K562 (cell line): Measurements from ENCODE around the gene PRMT7. TPM values are rescaled to one million over a fixed set of nuclear protein-coding genes. Genes with fewer than 3 reads are reported as not detected.

Experiments
- ATAC-seq: fragments of 200-7000 bp; cut with Tn5 transposase; 3 replicates; pipeline ENCODE4 v1.9.1; 2020; ENCODE audit warnings: moderate library complexity
- BruUV-seq: library from RNA; stranded (reverse); fragments of 400-500 nt; replicated peaks from 2 replicates; lab custom pipeline; 2021; lab: Mats Ljungman, UMichigan
- CTCF ChIA-PET: fragments of 300-600 bp; formaldehyde crosslinking; extraction: SDS; loops from one replicate; lab custom pipeline; 2021; ENCODE audit warnings: low intra/inter-chr PET ratio; lab: Yijun Ruan, JAX
- POLR2A ChIA-PET: fragments of 300-600, 350-650 bp; sonication (Branson Sonifier 250); formaldehyde crosslinking; extraction: SDS; loops from one replicate; lab custom pipeline; 2021; ENCODE audit warnings: antibody characterized with exemption, inconsistent platforms; lab: Yijun Ruan, JAX
- DNase-seq, 4 experiments: peaks; one replicate each; pipeline versions ENCODE4 v3.0.0 to v3.0.0-alpha.2; 2011 to 2018; ENCODE audit warnings: low spot score in 3 of 4, mixed read lengths in 3 of 4; ENCODE audit errors: extremely low read depth in 1 of 4
- FAIRE-seq: peaks from 2 replicates; lab custom pipeline; 2011; peaks lifted over from hg19 to GRCh38; lab: Jason Lieb, UNC
- H2AFZ ChIP-seq: 2 replicates; pipeline ENCODE4 v1.6.0; 2011; ENCODE audit warnings: low read depth, low read length, control low read depth, inconsistent platforms
- H3K27ac ChIP-seq: fragments of 200-600 bp; 3 replicates; pipeline ENCODE4 v1.8.0; 2011; ENCODE audit warnings: low read depth, mild to moderate bottlenecking, control low read depth, inconsistent platforms, low read length, moderate library complexity, mixed read lengths; ENCODE audit errors: extremely low read depth
- H3K27me3 ChIP-seq, 2 experiments: fragments of 300-600 bp in 1 of 2; 2 replicates in 1 of 2; 3 replicates in 1 of 2; pipeline versions ENCODE4 v1.6.0 to v1.8.0; 2011; ENCODE audit warnings: inconsistent platforms in 2 of 2, low read length in 2 of 2, mild to moderate bottlenecking in 1 of 2, mixed read lengths in 1 of 2, moderate library complexity in 1 of 2; ENCODE audit not compliant: control insufficient read depth in 2 of 2, insufficient read depth in 2 of 2
- H3K36me3 ChIP-seq: fragments of 300-600 bp; 3 replicates; pipeline ENCODE4 v1.8.0; 2011; ENCODE audit warnings: mild to moderate bottlenecking, low read length, inconsistent platforms; ENCODE audit not compliant: control insufficient read depth, insufficient read depth
- H3K4me1 ChIP-seq, 2 experiments: fragments of 200-600 bp in 1 of 2; replicated peaks in 1 of 2; 2 replicates in 1 of 2; 3 replicates in 1 of 2; pipeline versions ENCODE4 v1.5.1 to v1.8.0; 2011; ENCODE audit warnings: inconsistent platforms in 2 of 2, low read length in 2 of 2, mild to moderate bottlenecking in 1 of 2, mixed read lengths in 1 of 2, moderate library complexity in 1 of 2; ENCODE audit not compliant: control insufficient read depth in 2 of 2, insufficient read depth in 2 of 2
- H3K4me2 ChIP-seq: 2 replicates; pipeline ENCODE4 v1.6.1; 2011; ENCODE audit warnings: low read length, control low read depth, inconsistent platforms, mixed read lengths; ENCODE audit not compliant: insufficient read depth
- H3K4me3 ChIP-seq: fragments of 200-600 bp; sonication (generic), shearing (Covaris generic); 2 replicates; pipeline ENCODE4 v1.5.1; 2016; ENCODE audit warnings: control low read depth, inconsistent platforms
- H3K79me2 ChIP-seq: fragments of 200-600 bp; 3 replicates; pipeline ENCODE4 v1.8.0; 2011; ENCODE audit warnings: low read length, inconsistent platforms; ENCODE audit not compliant: control insufficient read depth, insufficient read depth
- H3K9ac ChIP-seq, 2 experiments: 2 replicates each; pipeline versions ENCODE4 v1.6.0 to v1.6.1; 2011; ENCODE audit warnings: low read depth in 2 of 2, low read length in 2 of 2, control low read depth in 1 of 2, inconsistent platforms in 1 of 2, mild to moderate bottlenecking in 1 of 2, mixed read lengths in 1 of 2; ENCODE audit not compliant: insufficient read depth in 1 of 2
- H3K9me1 ChIP-seq: one replicate; pipeline ENCODE4 v1.6.0; 2011; ENCODE audit warnings: inconsistent platforms, mild to moderate bottlenecking, low read length, moderate library complexity; ENCODE audit not compliant: control insufficient read depth, insufficient read depth
- H3K9me3 ChIP-seq: replicated peaks from 2 replicates; pipeline ENCODE4 v1.5.1; 2011; ENCODE audit warnings: low read depth, low read length, inconsistent platforms; ENCODE audit not compliant: control insufficient read depth, insufficient read depth
- H4K20me1 ChIP-seq: replicated peaks from 2 replicates; pipeline ENCODE4 v1.6.1; 2011; ENCODE audit warnings: low read length, inconsistent platforms, mixed read lengths; ENCODE audit not compliant: control insufficient read depth, insufficient read depth
- ATF1 ChIP-seq, 2 experiments: fragments of 450-650 bp in 1 of 2; IDR thresholded peaks; 2 replicates each; pipeline ENCODE4 v1.6.1; 2016; ENCODE audit warnings: missing compliant biosample characterization in 1 of 2, missing genetic modification characterization in 1 of 2
- HDAC8 ChIP-seq: fragments of 450-650 bp; IDR thresholded peaks from 2 replicates; pipeline ENCODE4 v1.6.1; 2016; ENCODE audit warnings: mild to moderate bottlenecking, missing genetic modification characterization, moderate library complexity, missing compliant biosample characterization
- HDGF ChIP-seq: fragments of 450-650 bp; IDR thresholded peaks from 2 replicates; pipeline ENCODE4 v1.6.1; 2016
- KDM2B ChIP-seq: fragments of 250-450 bp; sonication (Bioruptor Pico); IDR thresholded peaks from 2 replicates; pipeline ENCODE4 v1.8.0; 2021; ENCODE audit warnings: mild to moderate bottlenecking, moderate library complexity
- LARP7 ChIP-seq: fragments of 450-650 bp; IDR thresholded peaks from 2 replicates; pipeline ENCODE4 v1.6.1; 2016
- MBD2 ChIP-seq: sonication (generic); IDR thresholded peaks from 2 replicates; pipeline ENCODE4 v1.6.1; 2016; ENCODE audit warnings: low read depth, borderline replicate concordance
- PHF20 ChIP-seq: fragments of 450-650 bp; IDR thresholded peaks from 2 replicates; pipeline ENCODE4 v1.6.1; 2018; ENCODE audit not compliant: partially characterized antibody
- SAFB2 ChIP-seq: fragments of 200-400 bp; formaldehyde crosslinking; IDR thresholded peaks from 2 replicates; pipeline ENCODE4 v1.6.1; 2018; ENCODE audit warnings: borderline replicate concordance, low read length, low read depth, moderate library complexity; ENCODE audit not compliant: severe bottlenecking
- TAL1 ChIP-seq: fragments of 450-650 bp; IDR thresholded peaks from 2 replicates; pipeline ENCODE4 v1.6.1; 2016; ENCODE audit warnings: mild to moderate bottlenecking
- ZEB2 ChIP-seq: fragments of 450-650 bp; IDR thresholded peaks from 2 replicates; pipeline ENCODE4 v1.6.1; 2016
- ZNF212 ChIP-seq: fragments of 450-650 bp; formaldehyde crosslinking; IDR thresholded peaks from 2 replicates; pipeline ENCODE4 v1.4.0; 2020; ENCODE audit warnings: mild to moderate bottlenecking
- WGBS: fragments of 100-300 bp; shearing (Covaris generic); methylation state at CpG from one replicate; pipeline ENCODE4 v1.1.6; 2016; ENCODE audit warnings: low coverage, mixed read lengths; ENCODE audit not compliant: insufficient coverage; ENCODE audit errors: missing lambda C conversion rate; 5-methylcytosine and 5-hydroxymethylcytosine counted together
- in situ Hi-C: fragments of 300-500 bp; cut with MboI; formaldehyde crosslinking; loops from 4 replicates; pipeline ENCODE4 v1.15.0; 2018; ENCODE audit warnings: inconsistent platforms, mixed read lengths
- intact Hi-C: fragments of 100-400 bp; cut with micrococcal nuclease; formaldehyde crosslinking; loops from 2 replicates; pipeline ENCODE4 v1.14.2; 2022
- polyA plus RNA-seq, 8 experiments: library from polyadenylated mRNA; depleted of rRNA in 4 of 8; stranded (reverse) in 5 of 8; unstranded in 3 of 8; fragments of >200 nt; fragmentation: Nextera tagmentation in 2 of 8; fragmentation: Illumina TruSeq in 1 of 8; extraction: Ambion mirVana in 2 of 8; extraction: Trizol in 1 of 8; gene quantifications; 2 replicates each; pipeline versions ENCODE4 v1.2.1 to v1.2.3, GENCODE V29; 2011 to 2014; ENCODE audit warnings: inconsistent platforms in 1 of 8, missing spikeins in 1 of 8
- total RNA-seq, 7 experiments: library from RNA; depleted of rRNA in 6 of 7; stranded (reverse); fragments of >200 nt in 6 of 7; fragmentation: Illumina TruSeq in 2 of 7; extraction: Trizol in 2 of 7; gene quantifications; 2 replicates each; pipeline versions ENCODE4 v1.2.1 to v1.2.3, GENCODE V29; 2011 to 2021; ENCODE audit warnings: low replicate concordance in 1 of 7
- TF ChIP-seq, protein P1 (sequence below): sonication (generic); formaldehyde crosslinking; IDR thresholded peaks from 2 replicates; pipeline ENCODE4 v1.8.1; 2023; ENCODE audit warnings: mild to moderate bottlenecking, missing genetic modification reagents
- TF ChIP-seq, protein P2 (sequence below), 3 experiments: fragments of 200-800 bp in 1 of 3; fragments of 250-450 bp in 1 of 3; fragments of 450-650 bp in 1 of 3; sonication (Bioruptor Pico) in 1 of 3; sonication (Bioruptor generic) in 1 of 3; formaldehyde crosslinking in 1 of 3; IDR thresholded peaks; 2 replicates each; pipeline versions ENCODE4 v1.6.1 to v1.8.0; 2016 to 2022; ENCODE audit warnings: mild to moderate bottlenecking in 2 of 3, missing genetic modification characterization in 2 of 3, missing compliant biosample characterization in 1 of 3, moderate library complexity in 1 of 3

The PRMT7 gene
- total and polyA plus RNA-seq, 9 of the 15 experiments (the other 6 are each of a cell fraction or from before 2014, with no cell fraction given): 6.4 to 88.8 (median 73.1) TPM

DNA sequence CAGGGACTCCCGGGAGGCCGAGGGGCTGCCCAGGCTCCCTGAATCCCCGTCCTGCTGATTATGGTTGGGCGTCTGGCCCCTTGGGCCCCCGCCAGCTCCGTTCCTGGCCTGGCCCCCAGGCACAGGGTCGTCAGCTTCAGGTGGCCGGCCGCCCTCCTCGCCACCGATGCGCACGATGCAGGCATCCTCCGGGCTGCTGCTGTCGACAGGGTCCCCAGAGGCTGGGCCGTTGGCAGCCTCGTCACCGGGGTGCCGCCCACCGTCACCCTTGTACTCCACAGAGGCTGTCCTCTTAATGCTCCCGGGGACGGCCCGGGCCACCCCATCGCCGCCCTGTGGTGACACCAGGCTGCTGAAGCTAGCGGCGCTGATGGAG, 60.4 kb downstream of the PRMT7 start (continued):
- TF ChIP-seq SAFB2 (no peak), ZEB2 (no peak)

DNA sequence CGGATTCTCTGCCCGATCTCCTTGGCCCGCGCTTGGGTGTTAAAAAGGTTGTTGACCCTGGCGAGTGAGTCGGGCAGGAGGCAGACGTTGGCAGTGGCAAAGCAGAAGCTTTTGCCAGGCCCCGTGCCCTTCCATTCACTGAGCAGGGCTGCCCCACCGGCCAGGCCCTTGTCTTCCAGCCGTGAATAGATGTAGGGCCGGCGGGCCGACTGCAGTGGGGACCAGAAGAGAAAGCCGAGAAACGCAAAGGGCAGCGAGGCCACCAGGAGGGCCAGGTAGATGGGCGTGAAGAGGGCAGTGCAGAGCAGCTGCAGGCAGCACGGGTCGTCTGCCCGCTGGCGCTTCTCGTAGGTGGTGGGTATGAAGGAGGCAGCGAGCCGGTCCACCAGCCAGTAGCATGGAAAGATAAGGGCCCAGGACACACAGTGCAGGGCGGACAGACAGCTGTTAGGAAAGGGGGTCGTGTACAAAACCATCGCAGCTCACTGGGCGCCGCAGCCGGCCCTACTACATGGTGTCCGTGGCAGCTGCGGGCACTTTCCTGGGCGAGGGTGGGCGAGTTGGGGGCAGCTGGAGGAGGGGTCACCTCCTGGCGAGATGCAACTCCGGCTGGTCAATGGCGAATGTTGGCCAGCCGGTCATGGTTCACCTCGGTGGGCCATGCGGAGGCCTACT, 61.0 kb downstream of the PRMT7 start:
- DNase-seq (no peak), ATAC-seq (no peak), FAIRE-seq (no peak)
- Histone ChIP-seq H2AFZ (no peak overlapping the region), H3K9ac (no peak overlapping the region), H3K36me3 (no peaks in the 10 kb centered on the region), H3K79me2 (no peaks in the 10 kb centered on the region), H4K20me1 (peaks cover 8% of the 10 kb centered on the region; the same call in 1 of the 2 replicates), H3K4me3 (no peak overlapping the region), H3K27me3 (peaks cover 47 to 65% of the 10 kb centered on the region in 2 experiments; a peak in 4 of 5 replicates), H3K9me3 (no peaks in the 10 kb centered on the region), H3K27ac (no peak overlapping the region), H3K9me1 (no peaks in the 10 kb centered on the region), H3K4me1 (peaks cover 0 to 32% of the 10 kb centered on the region in 2 experiments; a peak in 2 of 5 replicates), H3K4me2 (no peak overlapping the region)
- ChIA-PET POLR2A (interaction anchor here (0.6 to 1.1 kb wide), 2 partner anchors 9 to 1716 kb away, joined by 4 to 5 read pairs; no protein-coding TSS in a partner anchor), CTCF (no interaction called here)
- 12% methylated on average over 36 of the region's 40 CpGs for WGBS
- intact Hi-C loops (no loop called here), in situ Hi-C loops (no loop called here)
- TF ChIP-seq LARP7 (no peak), HDGF (no peak), MBD2 (no peak), ATF1 (CRISPR knock-in tag; IDR thresholded peaks at IDR 0.05) (no peak), ATF1 (tag; IDR thresholded peaks at IDR 0.05) (no peak), PHF20 (no peak), ZNF212 (CRISPR knock-in tag) (no peak), TAL1 (no peak), HDAC8 (tag) (no peak), KDM2B (CRISPR knock-in tag) (no peak)
- TF ChIP-seq, protein P1, sequence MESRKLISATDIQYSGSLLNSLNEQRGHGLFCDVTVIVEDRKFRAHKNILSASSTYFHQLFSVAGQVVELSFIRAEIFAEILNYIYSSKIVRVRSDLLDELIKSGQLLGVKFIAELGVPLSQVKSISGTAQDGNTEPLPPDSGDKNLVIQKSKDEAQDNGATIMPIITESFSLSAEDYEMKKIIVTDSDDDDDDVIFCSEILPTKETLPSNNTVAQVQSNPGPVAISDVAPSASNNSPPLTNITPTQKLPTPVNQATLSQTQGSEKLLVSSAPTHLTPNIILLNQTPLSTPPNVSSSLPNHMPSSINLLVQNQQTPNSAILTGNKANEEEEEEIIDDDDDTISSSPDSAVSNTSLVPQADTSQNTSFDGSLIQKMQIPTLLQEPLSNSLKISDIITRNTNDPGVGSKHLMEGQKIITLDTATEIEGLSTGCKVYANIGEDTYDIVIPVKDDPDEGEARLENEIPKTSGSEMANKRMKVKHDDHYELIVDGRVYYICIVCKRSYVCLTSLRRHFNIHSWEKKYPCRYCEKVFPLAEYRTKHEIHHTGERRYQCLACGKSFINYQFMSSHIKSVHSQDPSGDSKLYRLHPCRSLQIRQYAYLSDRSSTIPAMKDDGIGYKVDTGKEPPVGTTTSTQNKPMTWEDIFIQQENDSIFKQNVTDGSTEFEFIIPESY: no peak
- TF ChIP-seq, protein P2, sequence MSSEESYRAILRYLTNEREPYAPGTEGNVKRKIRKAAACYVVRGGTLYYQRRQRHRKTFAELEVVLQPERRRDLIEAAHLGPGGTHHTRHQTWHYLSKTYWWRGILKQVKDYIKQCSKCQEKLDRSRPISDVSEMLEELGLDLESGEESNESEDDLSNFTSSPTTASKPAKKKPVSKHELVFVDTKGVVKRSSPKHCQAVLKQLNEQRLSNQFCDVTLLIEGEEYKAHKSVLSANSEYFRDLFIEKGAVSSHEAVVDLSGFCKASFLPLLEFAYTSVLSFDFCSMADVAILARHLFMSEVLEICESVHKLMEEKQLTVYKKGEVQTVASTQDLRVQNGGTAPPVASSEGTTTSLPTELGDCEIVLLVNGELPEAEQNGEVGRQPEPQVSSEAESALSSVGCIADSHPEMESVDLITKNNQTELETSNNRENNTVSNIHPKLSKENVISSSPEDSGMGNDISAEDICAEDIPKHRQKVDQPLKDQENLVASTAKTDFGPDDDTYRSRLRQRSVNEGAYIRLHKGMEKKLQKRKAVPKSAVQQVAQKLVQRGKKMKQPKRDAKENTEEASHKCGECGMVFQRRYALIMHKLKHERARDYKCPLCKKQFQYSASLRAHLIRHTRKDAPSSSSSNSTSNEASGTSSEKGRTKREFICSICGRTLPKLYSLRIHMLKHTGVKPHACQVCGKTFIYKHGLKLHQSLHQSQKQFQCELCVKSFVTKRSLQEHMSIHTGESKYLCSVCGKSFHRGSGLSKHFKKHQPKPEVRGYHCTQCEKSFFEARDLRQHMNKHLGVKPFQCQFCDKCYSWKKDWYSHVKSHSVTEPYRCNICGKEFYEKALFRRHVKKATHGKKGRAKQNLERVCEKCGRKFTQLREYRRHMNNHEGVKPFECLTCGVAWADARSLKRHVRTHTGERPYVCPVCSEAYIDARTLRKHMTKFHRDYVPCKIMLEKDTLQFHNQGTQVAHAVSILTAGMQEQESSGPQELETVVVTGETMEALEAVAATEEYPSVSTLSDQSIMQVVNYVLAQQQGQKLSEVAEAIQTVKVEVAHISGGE (CRISPR knock-in tag; IDR thresholded peaks at IDR 0.05): no peak
- BruUV-seq: no TSS peak
